ENCODE measurements around the gene TEKTIP1. TPM values are rescaled to one million over a fixed set of nuclear protein-coding genes. Genes with fewer than 3 reads are reported as not detected.

Gene TEKTIP1
- total and polyA plus RNA-seq, 2 donors (not counting 1 experiment from before 2014, with no cell fraction given): 6.3 to 17.3 TPM

DNA sequence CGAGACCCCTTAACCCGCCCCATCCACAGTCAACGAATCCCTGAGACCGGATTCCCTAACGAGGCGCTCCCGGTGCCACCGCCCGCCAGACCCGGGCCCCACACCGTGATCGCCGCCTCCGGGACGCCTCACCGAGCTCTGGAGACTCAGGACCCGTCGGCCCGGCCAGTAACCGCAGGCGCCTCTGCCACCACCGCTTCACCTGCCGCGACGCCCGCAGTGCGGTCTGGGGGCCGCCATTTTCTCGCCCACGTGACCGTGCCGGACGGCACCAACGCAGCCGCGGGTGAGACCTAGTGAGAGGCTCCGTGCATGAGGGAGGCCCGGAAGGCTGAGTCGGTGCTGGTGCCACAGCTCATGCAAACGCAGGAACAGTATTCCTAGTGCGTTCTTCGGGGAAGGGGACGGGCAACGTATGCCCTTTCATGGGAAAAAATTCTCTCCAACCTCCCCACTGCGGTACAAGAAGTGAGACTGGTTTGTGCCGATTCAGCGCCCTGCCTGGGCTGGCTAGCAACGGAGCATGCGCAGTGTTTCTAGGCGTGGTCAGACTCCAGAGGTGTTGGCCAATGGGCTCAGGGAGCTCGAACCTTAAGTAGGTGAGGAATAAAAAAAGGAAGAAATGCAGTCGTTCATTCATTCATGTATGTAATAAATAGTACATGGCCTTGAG, 38.4 kb upstream of the TEKTIP1 start, which contains the start of gene DOHH:
Gene DOHH, minus strand, starts transcription at position 246 of the 673 bp plus-strand sequence. CDS start 3,860 bp downstream, outside the sequence.
- intact Hi-C loops (cut with micrococcal nuclease): loop anchor here (1.0 to 10.0 kb wide), 4 partner anchors 65 to 974 kb away; partner anchors contain the start of genes CACTIN, HDGFL2 and NCLN

More for the DNA sequence above, 38.4 kb upstream of the TEKTIP1 start, which contains the start of gene DOHH:
- Mint-ChIP-seq H3K27me3 (no peaks in the 10 kb centered on the region), H3K4me1 (peaks cover 24% of the 10 kb centered on the region), H3K9me3 (ENCODE audit: insufficient read depth) (no peaks in the 10 kb centered on the region), H3K4me3 (peak within 1 kb of the TSS; percentile 93), H3K27ac (peak within 1 kb of the TSS; percentile 95)
- POLR2A ChIA-PET: interaction anchor here (0.6 to 1.5 kb wide), 3 partner anchors 15 to 1895 kb away, joined by 4 to 8 read pairs (median 6); partner anchors contain the start of genes MRPL54 and UQCR11
- Histone ChIP-seq H3K4me2 (replicated peaks; ENCODE audit: low read depth, low read length, poor library complexity, severe bottlenecking) (peak within 1 kb of the TSS; percentile 88), H3K79me2 (ENCODE audit: control insufficient read depth, insufficient read depth, low read length) (peaks cover 41% of the 10 kb centered on the region), H3K4me3 (ENCODE audit: control extremely low read depth in 1 of 5, extremely low read depth in 1 of 5, insufficient read depth in 1 of 5, low read depth in 2 of 5, low read length in 4 of 5) (peak within 1 kb of the TSS; percentile 84 to 95 (median 89)), H3K27me3 (replicated peaks in 1 of 4; ENCODE audit: control extremely low read depth in 1 of 4, control insufficient read depth in 3 of 4, insufficient read depth in 4 of 4, low read length in 3 of 4) (no peaks in the 10 kb centered on the region), H3K36me3 (replicated peaks in 1 of 2; ENCODE audit: control extremely low read depth in 1 of 2, control insufficient read depth in 1 of 2, extremely low read depth in 1 of 2, insufficient read depth in 2 of 2, low read length in 1 of 2) (peaks cover 0 to 10% of the 10 kb centered on the region in 2 experiments), H3K4me1 (ENCODE audit: control insufficient read depth in 2 of 2, insufficient read depth in 2 of 2, low read length in 2 of 2) (peaks cover 10 to 21% of the 10 kb centered on the region in 2 donors), H3K9me3 (ENCODE audit: control extremely low read depth in 1 of 3, control insufficient read depth in 2 of 3, insufficient read depth in 1 of 3, low read length in 2 of 3) (no peaks in the 10 kb centered on the region), H3K9ac (ENCODE audit: low read length) (peak within 1 kb of the TSS; percentile 84), H2AFZ (ENCODE audit: insufficient read depth, low read depth, low read length, poor library complexity, severe bottlenecking) (peak within 1 kb of the TSS; percentile 86), H4K20me1 (ENCODE audit: control insufficient read depth, insufficient read depth, low read length, poor library complexity, severe bottlenecking) (no peaks in the 10 kb centered on the region), H3K27ac (ENCODE audit: low read length in 2 of 2) (peak within 1 kb of the TSS; percentile 93 to 96)
- CTCF ChIA-PET: interaction anchor here (0.6 to 1.2 kb wide), 3 partner anchors 66 to 550 kb away, joined by 3 to 6 read pairs (median 5); no protein-coding TSS in a partner anchor
- TF ChIP-seq EZH2 (IDR thresholded peaks at IDR 0.05; ENCODE audit: borderline replicate concordance, insufficient read depth, low read depth, low read length, poor library complexity, severe bottlenecking) (no peak), CTCF (IDR thresholded peaks at IDR 0.05) (no peak)
- DNase-seq (peak; percentile 99), ATAC-seq (ENCODE audit: low read depth) (peak; percentile 90)
- 0% methylated on average over 44 of the region's 52 CpGs for WGBS (ENCODE audit: insufficient coverage)

Data from B cell (primary cell).